Measurements from ENCODE around the gene RABGAP1L.

- TF ChIP-seq CTCF (IDR thresholded peaks at IDR 0.05) (no peak), POLR2A (IDR thresholded peaks at IDR 0.05) (no peak)
Measured at GRCh38 chr1:174829990-174830389, 670.7 kb downstream of the RABGAP1L start.

Data from lower leg skin (tissue), 3 donors.